AG20443 (cell line): Measurements from ENCODE around the gene TMEM127.

Experiments used
- DNase-seq: peaks from one replicate; pipeline ENCODE4 v3.0.0; 2012; ENCODE audit warnings: low spot score, mixed read lengths

The TMEM127 gene

DNA sequence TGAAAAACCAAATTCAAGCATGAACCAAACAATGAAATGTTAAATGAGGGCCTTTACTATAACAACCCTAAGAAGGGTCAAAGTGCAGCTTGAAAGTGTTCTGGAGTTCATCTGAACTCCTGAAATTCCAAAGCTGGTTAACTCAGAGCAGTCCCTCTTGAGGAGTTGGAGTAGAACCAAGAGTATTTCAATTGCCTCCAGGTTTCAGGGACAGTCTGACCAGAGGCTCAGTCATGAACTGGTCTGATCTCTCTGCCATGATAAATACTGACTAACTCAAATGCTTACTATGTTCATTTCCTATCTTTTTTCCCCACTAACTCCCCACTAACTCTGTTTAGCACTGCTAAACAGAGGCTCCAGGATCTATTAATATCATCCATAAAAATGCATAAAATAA is 59.9 kb downstream of the TMEM127 start:
- peak; percentile 60 for DNase-seq

DNA sequence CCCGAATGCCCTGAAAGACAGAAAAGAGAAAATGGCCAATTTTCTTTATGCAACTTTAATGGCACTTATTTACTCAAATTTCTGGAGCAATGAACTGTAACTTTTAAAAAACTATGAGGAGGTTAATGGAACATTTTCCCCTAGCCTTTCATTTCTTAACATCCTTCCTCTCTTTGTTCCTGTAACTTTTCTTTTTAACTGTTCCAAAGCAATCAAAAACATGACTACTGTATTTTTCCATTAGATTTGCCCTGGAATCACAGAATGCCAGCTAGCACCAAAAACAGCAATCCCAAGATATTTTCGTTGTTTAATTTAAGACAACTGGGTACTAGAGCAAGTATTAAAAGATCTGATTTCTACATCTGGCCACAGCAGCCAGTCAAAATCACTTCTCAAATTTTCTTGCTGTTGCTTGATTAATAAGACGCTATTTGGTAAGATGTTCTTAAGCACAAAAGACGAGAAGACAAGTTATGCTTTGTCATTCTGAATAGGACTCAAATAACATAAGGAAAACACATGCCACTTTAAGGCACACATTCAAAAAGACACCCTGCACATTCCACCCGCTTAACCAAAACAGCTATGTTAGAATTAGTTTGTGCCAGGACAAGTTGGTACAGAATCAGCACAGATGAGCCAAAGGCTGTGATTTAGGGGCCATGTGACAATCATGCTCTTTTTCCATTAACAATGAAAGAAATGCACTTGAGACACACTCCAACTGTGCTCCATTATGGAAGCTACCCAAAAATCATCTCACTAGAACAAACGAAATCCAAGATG is 60.8 kb downstream of the TMEM127 start:
- DNase-seq, result peak; percentile 16

- DNase-seq, result no peak
Observed at GRCh38 chr2:96203130-96204028, 62.4 kb downstream of the TMEM127 start.

GRCh38 chr2:96202152-96202854 is 63.5 kb downstream of the TMEM127 start:
- DNase-seq, result peak; percentile 32

DNA sequence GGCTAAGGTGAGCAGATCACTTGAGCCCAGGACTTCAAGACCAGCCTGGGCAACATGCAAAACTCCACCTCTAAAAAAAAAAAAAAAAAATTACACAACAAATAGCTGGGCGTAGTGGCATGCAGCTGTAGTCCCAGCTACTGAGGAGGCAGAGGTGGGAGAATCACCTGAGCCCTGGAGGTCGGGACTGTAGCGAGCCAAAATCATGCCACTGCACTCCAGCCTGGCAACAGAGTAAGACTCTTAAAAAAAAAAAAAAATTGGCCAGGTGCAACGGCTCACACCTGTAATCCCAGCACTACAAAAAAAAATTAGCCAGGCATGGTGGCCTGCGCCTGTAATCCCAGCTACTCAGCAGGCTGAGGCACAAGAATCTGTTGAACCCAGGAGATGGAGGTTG is 64.5 kb downstream of the TMEM127 start:
- no peak for DNase-seq

GRCh38 chr2:96198921-96199320 is 66.9 kb downstream of the TMEM127 start:
- DNase-seq, result no peak
